K562 (cell line): ENCODE data around the gene C5orf22. TPM values are rescaled to one million over a fixed set of nuclear protein-coding genes. Genes with fewer than 3 reads are reported as not detected.

Source experiments
- BRF2 ChIP-seq: IDR thresholded peaks from 3 replicates; pipeline ENCODE4 v1.6.1; 2011; ENCODE audit warnings: borderline replicate concordance, mild to moderate bottlenecking; ENCODE audit not compliant: insufficient read length, insufficient read depth
- CBX5 ChIP-seq: IDR thresholded peaks from 2 replicates; pipeline ENCODE4 v1.6.1; 2014; ENCODE audit warnings: low read depth, borderline replicate concordance
- ELF1 ChIP-seq: fragments of 200-800 bp; sonication (Bioruptor generic); IDR thresholded peaks from 2 replicates; pipeline ENCODE4 v1.6.1; 2016; ENCODE audit warnings: missing genetic modification characterization, missing compliant biosample characterization
- GMEB1 ChIP-seq: fragments of 250-450 bp; sonication (Bioruptor Pico); IDR thresholded peaks from 2 replicates; pipeline ENCODE4 v1.4.0; 2020; ENCODE audit warnings: mild to moderate bottlenecking
- PATZ1 ChIP-seq: fragments of 250-450 bp; sonication (Bioruptor Pico); IDR thresholded peaks from 2 replicates; pipeline ENCODE4 v1.5.0; 2020; ENCODE audit warnings: mild to moderate bottlenecking, borderline replicate concordance
- POU5F1 ChIP-seq: fragments of 150-350 bp; IDR thresholded peaks from 2 replicates; pipeline ENCODE4 v1.6.1; 2014; ENCODE audit warnings: borderline replicate concordance, low read length, low read depth, mild to moderate bottlenecking; ENCODE audit not compliant: partially characterized antibody
- ZBTB40 ChIP-seq, 2 experiments: fragments of 450-650 bp in 1 of 2; sonication (generic) in 1 of 2; formaldehyde crosslinking in 1 of 2; IDR thresholded peaks; 2 replicates each; pipeline versions ENCODE4 v1.7.1 to v1.9.0; 2016 to 2022; ENCODE audit warnings: inconsistent platforms in 1 of 2, mild to moderate bottlenecking in 1 of 2, missing genetic modification reagents in 1 of 2
- ZNF518B ChIP-seq: fragments of 250-450 bp; sonication (Bioruptor Pico); IDR thresholded peaks from 2 replicates; pipeline ENCODE4 v1.5.0; 2021; ENCODE audit warnings: mild to moderate bottlenecking, moderate library complexity
- ZNF766 ChIP-seq: fragments of 200-800 bp; sonication (Bioruptor generic); conservative IDR thresholded peaks from 2 replicates; pipeline ENCODE4 v1.6.1; 2016; ENCODE audit warnings: missing genetic modification characterization, missing compliant biosample characterization
- polyA plus RNA-seq, 8 experiments: library from polyadenylated mRNA; depleted of rRNA in 4 of 8; stranded (reverse) in 5 of 8; unstranded in 3 of 8; fragments of >200 nt; fragmentation: Nextera tagmentation in 2 of 8; fragmentation: Illumina TruSeq in 1 of 8; extraction: Ambion mirVana in 2 of 8; extraction: Trizol in 1 of 8; gene quantifications; 2 replicates each; pipeline versions ENCODE4 v1.2.1 to v1.2.3, GENCODE V29; 2011 to 2014; ENCODE audit warnings: inconsistent platforms in 1 of 8, missing spikeins in 1 of 8
- total RNA-seq, 7 experiments: library from RNA; depleted of rRNA in 6 of 7; stranded (reverse); fragments of >200 nt in 6 of 7; fragmentation: Illumina TruSeq in 2 of 7; extraction: Trizol in 2 of 7; gene quantifications; 2 replicates each; pipeline versions ENCODE4 v1.2.1 to v1.2.3, GENCODE V29; 2011 to 2021; ENCODE audit warnings: low replicate concordance in 1 of 7

C5orf22 gene
- total and polyA plus RNA-seq, 9 of the 15 experiments (the other 6 are each of a cell fraction or from before 2014, with no cell fraction given) = 22.7 to 56.7 (median 39.3) TPM

GRCh38 chr5:31504529-31504928 lies 27.6 kb upstream of the C5orf22 start (continued):
- no peak for TF ChIP-seq ZNF518B
- no peak for TF ChIP-seq POU5F1
- TF ChIP-seq PATZ1 (CRISPR knock-in tag) = no peak
- TF ChIP-seq BRF2 = no peak
- TF ChIP-seq ZBTB40 (IDR thresholded peaks at IDR 0.05) = no peak
- TF ChIP-seq ZBTB40 (CRISPR knock-in tag; IDR thresholded peaks at IDR 0.05) = no peak
- TF ChIP-seq GMEB1 (CRISPR knock-in tag) = no peak
- TF ChIP-seq CBX5 = no peak
- TF ChIP-seq ELF1 = no peak
- no peak for TF ChIP-seq ZNF766 (CRISPR knock-in tag)
